MM.1S (cell line): ENCODE data around the gene SAMD3.

Experiments
- CTCF ChIP-seq: fragments of 300-600 bp; sonication (generic); IDR thresholded peaks from 2 replicates; pipeline ENCODE4 v1.5.1; 2016; ENCODE audit warnings: antibody characterized with exemption, low read length, mixed read lengths
- EZH2 ChIP-seq: fragments of 300-600 bp; sonication (generic); optimal IDR thresholded peaks from 2 replicates; pipeline ENCODE3; 2017; ENCODE audit warnings: low read depth, mild to moderate bottlenecking, antibody characterized with exemption, low read length, mixed read lengths

DNA sequence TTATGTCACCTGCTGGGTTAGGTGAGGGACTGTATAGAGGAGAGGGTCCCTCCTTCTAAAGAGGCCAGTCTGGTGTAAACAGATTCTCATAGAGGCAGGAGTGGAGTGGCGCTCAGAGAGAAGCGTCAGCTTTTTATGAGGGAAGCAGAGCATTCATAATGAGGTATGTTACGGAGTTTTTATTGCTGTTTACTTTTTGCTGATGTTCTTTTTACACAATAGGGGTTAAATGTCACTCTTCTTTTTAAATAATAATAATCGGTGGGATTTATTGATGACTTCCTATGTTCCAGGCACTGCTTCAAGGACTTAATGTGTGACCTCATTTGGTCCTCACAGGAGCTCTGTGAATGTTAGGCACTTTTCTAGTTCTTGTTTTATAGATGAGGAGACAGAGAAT is 124.4 kb downstream of the SAMD3 start:
- TF ChIP-seq CTCF, result no peak
- no peak for TF ChIP-seq EZH2
